Endothelial cell of umbilical vein (primary cell): ENCODE data around the gene SMIM17. TPM values are rescaled to one million over a fixed set of nuclear protein-coding genes. Genes with fewer than 3 reads are reported as not detected.

Experiments used
- BruUV-seq: library from RNA; stranded (reverse); fragments of 400-500 nt; replicated peaks from 2 replicates; lab custom pipeline; 2021; lab: Mats Ljungman, UMichigan
- CTCF ChIA-PET: fragments of 300-600, 350-600 bp; sonication (Branson Sonifier 250); formaldehyde crosslinking; loops from one replicate; lab custom pipeline; 2021; ENCODE audit warnings: antibody characterized with exemption, inconsistent platforms; lab: Charles Lee
- POLR2A ChIA-PET: fragments of 300-600, 350-600 bp; sonication (Branson Sonifier 250); formaldehyde crosslinking; loops from one replicate; lab custom pipeline; 2021; ENCODE audit warnings: antibody characterized with exemption, inconsistent platforms; lab: Charles Lee
- DNase-seq: peaks from one replicate; pipeline ENCODE4 v3.0.0-alpha.2; 2011; ENCODE audit warnings: low read depth, low spot score
- FAIRE-seq: peaks from 2 replicates; lab custom pipeline; 2011; peaks lifted over from hg19 to GRCh38; lab: Jason Lieb, UNC
- H2AFZ ChIP-seq: 2 replicates; pipeline ENCODE4 v1.6.0; 2012; ENCODE audit warnings: low read depth, low read length, control low read depth, inconsistent platforms
- H3K27ac ChIP-seq: 2 replicates; pipeline ENCODE4 v1.5.1; 2011; ENCODE audit warnings: low read depth, mild to moderate bottlenecking, control low read depth, low read length, moderate library complexity; ENCODE audit not compliant: insufficient read depth
- H3K27me3 ChIP-seq, 2 experiments: 2 replicates each; pipeline versions ENCODE4 v1.6.0 to v1.6.1; 2011; ENCODE audit warnings: low read length in 2 of 2, mixed read lengths in 1 of 2; ENCODE audit not compliant: control insufficient read depth in 2 of 2, insufficient read depth in 2 of 2
- H3K36me3 ChIP-seq, 2 experiments: 2 replicates in 1 of 2; 3 replicates in 1 of 2; pipeline ENCODE4 v1.5.1; 2011; ENCODE audit warnings: low read length in 2 of 2, mild to moderate bottlenecking in 1 of 2, moderate library complexity in 1 of 2; ENCODE audit not compliant: control insufficient read depth in 2 of 2, insufficient read depth in 2 of 2; ENCODE audit errors: extremely low read depth in 1 of 2
- H3K4me1 ChIP-seq: 3 replicates; pipeline ENCODE4 v1.5.1; 2011; ENCODE audit warnings: mild to moderate bottlenecking, low read length; ENCODE audit not compliant: control insufficient read depth, insufficient read depth; ENCODE audit errors: extremely low read depth
- H3K4me2 ChIP-seq: 2 replicates; pipeline ENCODE4 v1.6.1; 2011; ENCODE audit warnings: low read length, control low read depth, mixed read lengths; ENCODE audit not compliant: insufficient read depth
- H3K4me3 ChIP-seq, 3 experiments: fragments of 200-600 bp in 1 of 3; sonication (generic), shearing (Covaris generic) in 1 of 3; replicated peaks in 1 of 3; 2 replicates each; pipeline ENCODE4 v1.5.1; 2011 to 2016; ENCODE audit warnings: control low read depth in 3 of 3, low read length in 3 of 3, mild to moderate bottlenecking in 2 of 3, inconsistent platforms in 1 of 3, low read depth in 1 of 3, moderate library complexity in 1 of 3; ENCODE audit not compliant: insufficient read depth in 1 of 3
- H3K79me2 ChIP-seq: 2 replicates; pipeline ENCODE4 v1.6.0; 2012; ENCODE audit warnings: low read length, inconsistent platforms; ENCODE audit not compliant: control insufficient read depth, insufficient read depth
- H3K9ac ChIP-seq: replicated peaks from 2 replicates; pipeline ENCODE3; 2011; ENCODE audit warnings: low read length, control low read depth; ENCODE audit not compliant: insufficient read depth; ENCODE audit errors: extremely low read depth
- H3K9me1 ChIP-seq: replicated peaks from 3 replicates; pipeline ENCODE4 v1.6.0; 2011; ENCODE audit warnings: mild to moderate bottlenecking, low read length; ENCODE audit not compliant: control insufficient read depth, insufficient read depth; ENCODE audit errors: extremely low read depth
- H3K9me3 ChIP-seq: replicated peaks from 2 replicates; pipeline ENCODE4 v1.5.1; 2012; ENCODE audit warnings: low read length, inconsistent platforms; ENCODE audit not compliant: control insufficient read depth, insufficient read depth
- H4K20me1 ChIP-seq: replicated peaks from 2 replicates; pipeline ENCODE3; 2011; ENCODE audit warnings: mild to moderate bottlenecking, low read length; ENCODE audit not compliant: control insufficient read depth, insufficient read depth; ENCODE audit errors: extremely low read depth
- EZH2 ChIP-seq: IDR thresholded peaks from 2 replicates; pipeline ENCODE4 v1.6.1; 2012; ENCODE audit warnings: borderline replicate concordance, low read depth, mild to moderate bottlenecking, moderate library complexity, low read length, inconsistent platforms; ENCODE audit not compliant: severe bottlenecking
- FOS ChIP-seq: IDR thresholded peaks from 2 replicates; pipeline ENCODE4 v1.6.1; 2011; ENCODE audit warnings: mild to moderate bottlenecking, low read length, moderate library complexity, borderline replicate concordance; ENCODE audit not compliant: insufficient read depth
- MYC ChIP-seq: IDR thresholded peaks from one replicate; pipeline ENCODE4 v1.6.1; 2011; ENCODE audit warnings: mild to moderate bottlenecking, low read depth, low read length
- POLR2AphosphoS5 ChIP-seq: IDR thresholded peaks from 2 replicates; pipeline ENCODE4 v1.6.1; 2012; ENCODE audit warnings: low read depth, mild to moderate bottlenecking, control low read depth, low read length, moderate library complexity; ENCODE audit not compliant: insufficient read depth
- dilution Hi-C: fragments of 300-500 bp; cut with MboI; formaldehyde crosslinking; loops from one replicate; pipeline ENCODE4 v1.15.0; 2019; ENCODE audit warnings: low sequenced_read_pairs; ENCODE audit not compliant: extremely low pct_ligation_motif_present
- intact Hi-C: fragments of 100-400 bp; cut with micrococcal nuclease; formaldehyde crosslinking; loops from one replicate; pipeline ENCODE4 v1.10.0; 2022
- polyA plus RNA-seq, 4 experiments: library from polyadenylated mRNA; depleted of rRNA in 3 of 4; stranded (reverse) in 3 of 4; unstranded in 1 of 4; fragments of >200 nt; gene quantifications; 2 replicates each; pipeline versions ENCODE4 v1.2.1 to v1.2.3, GENCODE V29; 2011 to 2012; ENCODE audit warnings: missing spikeins in 1 of 4
- total RNA-seq: library from RNA; stranded (reverse); gene quantifications from 2 replicates; pipeline ENCODE4 v1.2.3, GENCODE V29; 2021
- TF ChIP-seq, protein P1 (sequence below), 2 donors: IDR thresholded peaks; 1 replicate in 1 of 2; 2 replicates in 1 of 2; pipeline ENCODE4 v1.5.1; 2011; ENCODE audit warnings: low read length in 2 of 2, mild to moderate bottlenecking in 2 of 2, moderate library complexity in 2 of 2, control low read depth in 1 of 2, inconsistent platforms in 1 of 2, low read depth in 1 of 2; ENCODE audit not compliant: insufficient read depth in 1 of 2; ENCODE audit errors: extremely low read depth in 1 of 2
- TF ChIP-seq, protein P2 (sequence below): IDR thresholded peaks from 2 replicates; pipeline ENCODE4 v1.6.1; 2011; ENCODE audit not compliant: insufficient read depth, insufficient read length

SMIM17 gene
- total and polyA plus RNA-seq, 2 donors (not counting 3 experiments of a cell fraction or from before 2014, with no cell fraction given), result 0.10 to 1.4 TPM

DNA sequence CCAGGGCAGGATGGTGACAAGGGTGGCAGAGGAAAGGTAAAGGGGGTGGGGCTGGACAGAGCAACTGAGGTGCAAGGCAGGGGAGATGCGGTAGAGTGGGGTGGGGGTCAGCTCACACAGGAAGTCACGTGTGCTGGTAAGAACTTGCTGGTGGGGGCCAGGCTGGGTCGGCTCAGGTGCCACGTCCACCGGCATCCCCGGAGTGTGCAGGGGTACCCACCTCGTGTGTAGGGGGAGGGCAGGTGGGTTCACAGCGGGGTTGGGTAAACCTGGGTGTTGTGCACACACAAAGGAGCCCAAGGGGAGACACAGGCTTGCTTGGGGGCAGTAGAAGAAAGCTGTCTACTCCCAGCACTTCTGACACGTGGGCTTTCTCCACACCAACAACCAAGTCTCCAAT is 25.7 kb downstream of the SMIM17 start:
- POLR2A ChIA-PET, result no interaction called here
- Histone ChIP-seq H3K9ac (no peak overlapping the region), H3K4me1 (no peaks in the 10 kb centered on the region), H3K27me3 (no peaks in the 10 kb centered on the region), H3K4me2 (no peak overlapping the region), H3K27ac (no peak overlapping the region), H3K4me3 (no peak overlapping the region), H3K36me3 (no peaks in the 10 kb centered on the region), H3K9me3 (peaks cover 6% of the 10 kb centered on the region), H4K20me1 (no peaks in the 10 kb centered on the region), H3K9me1 (no peaks in the 10 kb centered on the region), H3K79me2 (no peaks in the 10 kb centered on the region), H2AFZ (no peak overlapping the region)
- CTCF ChIA-PET, result no interaction called here
- FAIRE-seq (no peak), DNase-seq (no peak)
- BruUV-seq, result no TSS peak
- dilution Hi-C loops (no loop called here), intact Hi-C loops (no loop called here)
- TF ChIP-seq POLR2AphosphoS5 (no peak), MYC (no peak)

DNA sequence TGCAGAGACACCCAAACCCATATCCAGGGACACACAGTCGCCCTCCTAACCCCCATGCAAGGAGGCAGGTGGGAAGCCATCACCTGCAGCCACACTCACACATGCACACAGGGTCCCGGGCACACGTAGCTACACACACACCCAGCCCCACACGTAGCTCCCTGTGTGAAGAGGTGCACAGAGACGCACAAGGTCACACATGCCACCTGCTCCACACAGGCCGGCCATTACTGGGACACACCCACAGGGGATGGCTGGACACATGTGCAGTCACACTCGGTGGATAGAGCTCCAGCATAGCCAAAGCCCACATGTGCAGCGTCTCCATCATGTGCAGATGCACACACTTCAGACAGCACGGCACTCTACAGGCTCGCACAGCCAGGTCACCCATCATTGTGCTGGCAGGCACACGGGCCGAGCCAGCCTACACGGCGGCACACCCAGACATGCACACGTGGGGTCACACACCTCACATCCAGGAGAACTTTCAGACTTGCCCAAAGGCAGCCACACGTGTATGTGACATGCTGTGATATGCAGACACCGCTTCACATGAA is 27.5 kb downstream of the SMIM17 start:
- TF ChIP-seq, protein P1, sequence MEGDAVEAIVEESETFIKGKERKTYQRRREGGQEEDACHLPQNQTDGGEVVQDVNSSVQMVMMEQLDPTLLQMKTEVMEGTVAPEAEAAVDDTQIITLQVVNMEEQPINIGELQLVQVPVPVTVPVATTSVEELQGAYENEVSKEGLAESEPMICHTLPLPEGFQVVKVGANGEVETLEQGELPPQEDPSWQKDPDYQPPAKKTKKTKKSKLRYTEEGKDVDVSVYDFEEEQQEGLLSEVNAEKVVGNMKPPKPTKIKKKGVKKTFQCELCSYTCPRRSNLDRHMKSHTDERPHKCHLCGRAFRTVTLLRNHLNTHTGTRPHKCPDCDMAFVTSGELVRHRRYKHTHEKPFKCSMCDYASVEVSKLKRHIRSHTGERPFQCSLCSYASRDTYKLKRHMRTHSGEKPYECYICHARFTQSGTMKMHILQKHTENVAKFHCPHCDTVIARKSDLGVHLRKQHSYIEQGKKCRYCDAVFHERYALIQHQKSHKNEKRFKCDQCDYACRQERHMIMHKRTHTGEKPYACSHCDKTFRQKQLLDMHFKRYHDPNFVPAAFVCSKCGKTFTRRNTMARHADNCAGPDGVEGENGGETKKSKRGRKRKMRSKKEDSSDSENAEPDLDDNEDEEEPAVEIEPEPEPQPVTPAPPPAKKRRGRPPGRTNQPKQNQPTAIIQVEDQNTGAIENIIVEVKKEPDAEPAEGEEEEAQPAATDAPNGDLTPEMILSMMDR (IDR thresholded peaks at IDR 0.05; ENCODE audit: extremely low read depth in 1 of 2, insufficient read depth in 1 of 2, low read depth in 1 of 2, low read length in 2 of 2), result no peak
- TF ChIP-seq EZH2 (no peak), FOS (no peak), MYC (no peak), POLR2AphosphoS5 (no peak)
- TF ChIP-seq, protein P2, sequence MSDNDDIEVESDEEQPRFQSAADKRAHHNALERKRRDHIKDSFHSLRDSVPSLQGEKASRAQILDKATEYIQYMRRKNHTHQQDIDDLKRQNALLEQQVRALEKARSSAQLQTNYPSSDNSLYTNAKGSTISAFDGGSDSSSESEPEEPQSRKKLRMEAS, result no peak
- no peak overlapping the region for H2AFZ ChIP-seq
- no peaks in the 10 kb centered on the region for H3K4me1 ChIP-seq
- intact Hi-C loops (no loop called here), dilution Hi-C loops (no loop called here)
- H3K9me3 ChIP-seq, result peaks cover 2% of the 10 kb centered on the region
- FAIRE-seq (no peak), DNase-seq (no peak)
- H3K79me2 ChIP-seq, result no peaks in the 10 kb centered on the region
- no peak overlapping the region for H3K27ac ChIP-seq
- H3K36me3 ChIP-seq, result no peaks in the 10 kb centered on the region
- no peak overlapping the region for H3K9ac ChIP-seq
- H4K20me1 ChIP-seq, result no peaks in the 10 kb centered on the region
- ChIA-PET POLR2A (no interaction called here), CTCF (no interaction called here)
- no peaks in the 10 kb centered on the region for H3K27me3 ChIP-seq
- H3K4me2 ChIP-seq, result no peak overlapping the region
- H3K9me1 ChIP-seq, result no peaks in the 10 kb centered on the region
- no peak overlapping the region for H3K4me3 ChIP-seq
- no TSS peak for BruUV-seq
